Fibroblast of villous mesenchyme (primary cell): Measurements from ENCODE around the gene ANKS1B. TPM values are rescaled to one million over a fixed set of nuclear protein-coding genes. Genes with fewer than 3 reads are reported as not detected.

Source experiments
- DNase-seq: peaks from one replicate; pipeline ENCODE4 v3.0.0-alpha.2; 2010; ENCODE audit warnings: low read depth
- H3K4me3 ChIP-seq: 2 replicates; pipeline ENCODE4 v1.5.1; 2011; ENCODE audit warnings: low read depth, mild to moderate bottlenecking, low read length
- CTCF ChIP-seq: IDR thresholded peaks from 2 replicates; pipeline ENCODE4 v1.5.1; 2012; ENCODE audit warnings: low read depth, mild to moderate bottlenecking, low read length; ENCODE audit not compliant: insufficient read depth
- total RNA-seq: library from RNA; depleted of rRNA; stranded (reverse); fragments of >200 nt; gene quantifications from 2 replicates; pipeline ENCODE4 v1.2.3, GENCODE V29; 2012

Gene ANKS1B
- total RNA-seq, 1 donor, result 0.86 TPM

- TF ChIP-seq CTCF, result no peak
- no peak overlapping the region for H3K4me3 ChIP-seq
- no peak for DNase-seq
Measured at GRCh38 chr12:98744680-98745079, 1240.1 kb downstream of the ANKS1B start.

- no peak for DNase-seq
- peak; percentile 70 for TF ChIP-seq CTCF
- H3K4me3 ChIP-seq, result no peak overlapping the region
Measured at GRCh38 chr12:98743362-98743953, 1241.3 kb downstream of the ANKS1B start.

GRCh38 chr12:98741556-98742265 is 1243.0 kb downstream of the ANKS1B start:
- no peak for DNase-seq
- no peak overlapping the region for H3K4me3 ChIP-seq
- TF ChIP-seq CTCF, result no peak

GRCh38 chr12:98741196-98741555 is 1243.6 kb downstream of the ANKS1B start:
- DNase-seq, result no peak
- H3K4me3 ChIP-seq, result no peak overlapping the region
- TF ChIP-seq CTCF, result no peak

GRCh38 chr12:98740751-98741150 is 1244.0 kb downstream of the ANKS1B start:
- no peak overlapping the region for H3K4me3 ChIP-seq
- no peak for TF ChIP-seq CTCF
- DNase-seq, result no peak

GRCh38 chr12:98738539-98738938 is 1246.2 kb downstream of the ANKS1B start:
- no peak overlapping the region for H3K4me3 ChIP-seq
- TF ChIP-seq CTCF, result no peak
- no peak for DNase-seq
